AG09319 (cell line): ENCODE measurements around the gene SLC36A1.

ENCODE experiments used
- DNase-seq: peaks from one replicate; pipeline ENCODE4 v3.0.0-alpha.2; 2010; ENCODE audit warnings: low read depth; ENCODE audit errors: extremely low read depth
- CTCF ChIP-seq: IDR thresholded peaks from 2 replicates; pipeline ENCODE4 v1.5.1; 2011; ENCODE audit warnings: low read depth, mild to moderate bottlenecking, inconsistent platforms, low read length, moderate library complexity

SLC36A1 gene

GRCh38 chr5:151434570-151435237 lies 12.7 kb upstream of the SLC36A1 start:
- TF ChIP-seq CTCF, result no peak

DNA sequence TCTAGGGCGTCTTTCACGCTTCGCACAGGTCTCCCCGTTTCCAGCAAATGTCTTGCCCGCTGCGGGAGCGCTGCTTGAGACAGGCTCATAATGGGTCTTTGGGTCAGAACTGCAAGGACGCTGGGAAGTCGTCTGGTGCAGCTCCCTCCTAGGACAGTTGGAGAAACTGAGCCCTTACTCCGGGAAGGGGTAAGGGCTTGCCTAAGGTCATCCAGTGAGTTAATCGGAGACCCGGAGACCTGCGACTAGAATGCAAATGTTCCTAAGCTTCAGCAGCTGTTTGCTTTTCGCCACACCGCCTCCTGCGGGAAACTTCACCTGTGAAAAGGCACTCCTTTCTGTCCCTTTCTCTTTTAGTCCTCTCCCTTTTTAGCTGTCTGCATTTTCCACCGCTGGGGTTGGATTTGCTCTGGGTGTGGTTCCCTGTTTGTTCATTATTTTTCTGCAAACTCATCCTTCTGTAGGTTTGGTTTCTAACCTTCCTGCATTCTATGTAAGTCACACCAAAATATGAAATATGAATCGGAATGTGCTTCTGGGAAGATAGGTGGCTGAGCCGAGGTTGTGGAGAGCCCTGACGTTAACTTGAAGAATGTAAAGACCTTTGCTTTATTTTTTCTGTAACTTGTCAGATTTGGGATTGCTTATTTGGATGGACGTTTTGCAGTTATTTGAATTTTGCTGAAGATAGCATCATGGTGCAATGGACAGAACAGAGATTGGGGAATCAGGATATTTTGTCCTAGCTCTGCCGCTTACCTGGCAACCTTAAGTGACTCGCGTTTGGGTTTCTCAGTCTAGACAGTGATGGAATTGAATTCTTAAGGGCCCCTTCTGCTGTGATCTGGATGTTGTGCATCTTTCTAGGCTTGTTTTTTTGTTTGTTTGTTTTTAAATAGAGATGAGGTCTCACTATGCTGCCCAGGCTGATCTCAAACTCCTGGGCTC lies 909 bp downstream of the SLC36A1 start:
- DNase-seq, result no peak
- peak; percentile 6 for TF ChIP-seq CTCF

More at GRCh38 chr5:151434570-151435237, 12.7 kb upstream of the SLC36A1 start:
- no peak for DNase-seq

GRCh38 chr5:151449297-151449696 lies 1.9 kb downstream of the SLC36A1 start:
- no peak for DNase-seq
- TF ChIP-seq CTCF, result no peak

GRCh38 chr5:151449839-151450238 lies 2.4 kb downstream of the SLC36A1 start:
- no peak for TF ChIP-seq CTCF
- no peak for DNase-seq

- no peak for TF ChIP-seq CTCF
- no peak for DNase-seq
Measured at GRCh38 chr5:151450605-151451004, 3.2 kb downstream of the SLC36A1 start.

DNA sequence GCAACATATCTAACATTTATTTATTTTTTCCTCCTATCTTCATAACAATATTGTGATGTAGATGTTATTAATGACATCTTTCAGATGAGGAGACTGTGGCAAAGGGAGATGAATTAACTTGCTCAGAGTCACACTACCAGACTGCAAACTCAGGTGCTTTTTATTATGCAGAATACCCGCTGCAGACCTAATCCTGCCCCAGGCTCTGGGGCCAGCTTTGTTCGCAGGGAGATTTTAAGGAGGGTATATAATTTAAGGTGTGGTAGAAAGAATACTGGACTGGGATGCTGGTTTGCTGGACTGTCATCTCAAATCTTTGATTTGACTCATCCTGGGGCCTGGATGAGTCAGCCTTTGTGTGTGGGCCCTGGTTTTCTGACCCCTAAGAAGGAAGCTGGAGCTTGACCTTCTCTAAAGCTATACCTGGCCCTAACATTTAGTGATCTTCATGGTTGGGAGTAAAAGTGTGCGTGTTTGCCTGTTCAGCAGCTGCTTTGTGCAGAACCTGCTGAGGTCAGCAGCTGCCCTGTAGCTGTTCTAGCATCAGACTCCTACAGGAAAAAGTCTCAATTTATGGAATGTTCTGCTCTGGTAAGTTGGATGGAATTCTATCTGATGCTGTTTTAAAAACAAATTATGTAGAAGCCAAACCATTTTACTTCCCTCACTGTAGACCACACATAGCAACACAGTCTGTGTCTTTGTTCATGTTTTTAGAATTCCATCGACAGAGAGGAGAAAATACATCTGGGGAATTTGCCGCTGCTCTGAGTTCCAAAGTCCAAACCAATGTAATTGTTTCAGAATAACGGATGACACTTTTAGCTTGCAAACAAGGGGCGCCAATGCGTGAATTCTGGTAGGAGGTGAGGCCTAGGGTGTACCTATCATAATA lies 4.5 kb downstream of the SLC36A1 start:
- no peak for TF ChIP-seq CTCF
- DNase-seq, result no peak
